KMS-11 (cell line): Measurements from ENCODE around the gene DECR2.

Source experiments
- H2AFZ ChIP-seq: fragments of 200-600 bp; sonication (generic); 2 replicates; pipeline ENCODE4 v1.6.1; 2016; ENCODE audit warnings: antibody characterized with exemption, mixed run types, low read depth
- H3K27ac ChIP-seq: fragments of 200-600 bp; sonication (generic); 2 replicates; pipeline ENCODE4 v1.6.1; 2016; ENCODE audit warnings: mild to moderate bottlenecking, mixed run types
- H3K27me3 ChIP-seq: fragments of 200-600 bp; sonication (generic); 2 replicates; pipeline ENCODE4 v1.6.1; 2017; ENCODE audit warnings: mild to moderate bottlenecking, low read depth, mixed run types, moderate library complexity; ENCODE audit not compliant: insufficient read depth
- H3K36me3 ChIP-seq: fragments of 200-600 bp; sonication (generic); 2 replicates; pipeline ENCODE4 v1.6.1; 2017; ENCODE audit warnings: mild to moderate bottlenecking, mixed run types; ENCODE audit not compliant: insufficient read depth
- H3K4me1 ChIP-seq: fragments of 200-600 bp; sonication (generic); 2 replicates; pipeline ENCODE4 v1.6.1; 2016; ENCODE audit warnings: mild to moderate bottlenecking, low read depth, mixed run types; ENCODE audit not compliant: poor library complexity, severe bottlenecking
- H3K4me2 ChIP-seq: fragments of 200-600 bp; sonication (generic); 2 replicates; pipeline ENCODE4 v1.7.0; 2016; ENCODE audit warnings: mild to moderate bottlenecking, mixed run types
- H3K4me3 ChIP-seq: fragments of 200-600 bp; sonication (generic); IDR thresholded peaks from 2 replicates; pipeline ENCODE4 v1.6.1; 2017; ENCODE audit warnings: low read depth, low read length, mixed read lengths; ENCODE audit not compliant: insufficient read depth
- H3K79me2 ChIP-seq: fragments of 200-600 bp; sonication (generic); 2 replicates; pipeline ENCODE4 v1.6.1; 2016; ENCODE audit warnings: low read depth, mixed run types; ENCODE audit not compliant: insufficient read depth
- H3K9ac ChIP-seq: fragments of 200-600 bp; sonication (generic); 2 replicates; pipeline ENCODE4 v1.6.1; 2016; ENCODE audit warnings: mild to moderate bottlenecking, mixed run types
- H4K20me1 ChIP-seq: fragments of 200-600 bp; sonication (generic); 2 replicates; pipeline ENCODE4 v1.6.1; 2016; ENCODE audit warnings: mild to moderate bottlenecking, mixed run types; ENCODE audit not compliant: insufficient read depth
- TF ChIP-seq, protein P1 (sequence below): fragments of 200-600 bp; sonication (generic); conservative IDR thresholded peaks from 2 replicates; pipeline ENCODE4 v1.6.1; 2017; ENCODE audit warnings: low read depth, mild to moderate bottlenecking, antibody characterized with exemption, low read length, moderate library complexity, mixed read lengths

The DECR2 gene

DNA sequence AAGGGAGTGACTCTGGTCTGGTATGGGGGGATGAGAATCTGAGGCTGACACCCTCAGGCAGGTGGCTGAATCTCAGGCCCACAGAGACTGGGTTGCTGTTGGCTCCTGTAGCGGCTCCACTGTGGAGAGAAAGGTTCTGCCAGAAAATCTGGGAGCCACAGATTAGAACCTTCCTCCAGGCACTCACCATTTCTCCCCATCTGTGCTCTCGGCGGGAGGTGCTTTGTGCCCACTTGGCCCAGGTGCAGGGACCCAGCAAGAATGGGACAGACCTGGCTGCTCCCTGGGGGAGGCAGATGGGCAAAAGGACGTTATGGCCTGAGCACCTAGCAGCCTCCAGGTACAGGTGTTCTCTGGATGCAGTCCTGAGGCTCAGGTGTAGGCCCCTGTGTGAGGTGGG is 43.9 kb downstream of the DECR2 start:
- no peak overlapping the region for H3K27ac ChIP-seq
- H4K20me1 ChIP-seq, result no peaks in the 10 kb centered on the region
- no peaks in the 10 kb centered on the region for H3K36me3 ChIP-seq
- no peak overlapping the region for H3K4me2 ChIP-seq
- no peaks in the 10 kb centered on the region; the same call in 1 of the 2 replicates for H3K79me2 ChIP-seq
- no peak overlapping the region for H3K4me3 ChIP-seq
- H3K27me3 ChIP-seq, result no peaks in the 10 kb centered on the region
- H3K9ac ChIP-seq, result no peak overlapping the region
- TF ChIP-seq, protein P1, sequence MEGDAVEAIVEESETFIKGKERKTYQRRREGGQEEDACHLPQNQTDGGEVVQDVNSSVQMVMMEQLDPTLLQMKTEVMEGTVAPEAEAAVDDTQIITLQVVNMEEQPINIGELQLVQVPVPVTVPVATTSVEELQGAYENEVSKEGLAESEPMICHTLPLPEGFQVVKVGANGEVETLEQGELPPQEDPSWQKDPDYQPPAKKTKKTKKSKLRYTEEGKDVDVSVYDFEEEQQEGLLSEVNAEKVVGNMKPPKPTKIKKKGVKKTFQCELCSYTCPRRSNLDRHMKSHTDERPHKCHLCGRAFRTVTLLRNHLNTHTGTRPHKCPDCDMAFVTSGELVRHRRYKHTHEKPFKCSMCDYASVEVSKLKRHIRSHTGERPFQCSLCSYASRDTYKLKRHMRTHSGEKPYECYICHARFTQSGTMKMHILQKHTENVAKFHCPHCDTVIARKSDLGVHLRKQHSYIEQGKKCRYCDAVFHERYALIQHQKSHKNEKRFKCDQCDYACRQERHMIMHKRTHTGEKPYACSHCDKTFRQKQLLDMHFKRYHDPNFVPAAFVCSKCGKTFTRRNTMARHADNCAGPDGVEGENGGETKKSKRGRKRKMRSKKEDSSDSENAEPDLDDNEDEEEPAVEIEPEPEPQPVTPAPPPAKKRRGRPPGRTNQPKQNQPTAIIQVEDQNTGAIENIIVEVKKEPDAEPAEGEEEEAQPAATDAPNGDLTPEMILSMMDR, result no peak
- H3K4me1 ChIP-seq, result no peaks in the 10 kb centered on the region
- H2AFZ ChIP-seq, result no peak overlapping the region

DNA sequence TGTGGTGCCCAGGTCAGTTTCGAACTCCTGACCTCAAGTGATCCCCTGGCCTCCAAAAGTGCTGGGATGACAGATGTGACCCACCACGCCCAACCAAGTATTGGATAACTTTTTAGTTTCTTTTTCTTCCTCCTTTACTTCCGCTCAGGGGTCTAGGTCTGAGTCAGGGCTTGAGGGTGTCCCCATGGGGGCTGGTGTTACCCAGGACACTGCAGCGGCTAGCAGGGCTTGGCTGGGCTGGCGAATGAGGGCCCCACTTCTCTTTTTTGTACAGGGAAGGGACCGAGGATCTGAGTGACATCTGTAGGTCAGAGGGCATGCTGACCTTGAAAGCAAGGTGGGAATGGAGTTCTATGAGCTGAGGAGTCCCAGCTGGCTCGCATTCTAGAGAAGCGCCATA is 48.7 kb downstream of the DECR2 start:
- Histone ChIP-seq H3K4me3 (no peak overlapping the region), H3K27me3 (no peaks in the 10 kb centered on the region), H4K20me1 (no peaks in the 10 kb centered on the region), H3K4me1 (peaks cover 10% of the 10 kb centered on the region), H3K27ac (no peak overlapping the region), H3K36me3 (no peaks in the 10 kb centered on the region), H3K9ac (no peak overlapping the region), H3K79me2 (no peaks in the 10 kb centered on the region), H2AFZ (no peak overlapping the region), H3K4me2 (no peak overlapping the region)
- TF ChIP-seq, protein P1, result no peak

DNA sequence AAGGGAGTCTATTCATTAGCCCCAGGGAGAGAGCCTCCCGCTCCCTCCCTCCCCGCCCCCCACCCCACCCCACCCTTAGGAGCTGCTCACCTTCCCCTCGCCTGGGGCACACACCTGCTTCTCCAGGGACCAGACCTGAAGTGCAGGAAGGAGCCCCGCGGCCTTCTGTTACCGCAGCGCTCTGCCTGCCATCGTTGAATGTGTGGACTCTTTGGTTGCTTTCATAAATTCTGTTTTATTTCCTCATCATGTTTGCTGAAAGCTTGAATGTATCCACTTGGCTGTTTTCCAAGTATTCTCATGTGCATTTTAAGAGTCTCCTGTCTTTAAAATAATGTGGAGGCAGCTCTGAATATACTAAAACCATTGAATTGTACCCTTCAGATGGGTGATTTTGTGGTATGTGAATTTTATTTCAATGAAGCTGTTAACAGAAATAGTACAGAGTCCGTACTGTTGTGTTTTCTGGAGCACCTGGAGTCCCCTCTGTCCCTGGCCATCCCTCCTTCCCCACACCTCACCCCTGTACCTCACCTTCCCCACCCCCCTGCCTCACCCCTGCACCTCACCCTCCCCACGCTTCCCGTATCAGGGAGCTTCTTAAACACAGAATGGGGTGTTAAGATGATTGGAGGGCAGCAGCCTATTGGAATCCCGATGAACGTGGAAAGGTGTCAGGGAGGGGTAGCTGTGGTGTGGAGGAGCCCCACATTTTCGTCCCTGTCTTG is 49.3 kb downstream of the DECR2 start:
- no peak overlapping the region for H3K27ac ChIP-seq
- no peaks in the 10 kb centered on the region for H4K20me1 ChIP-seq
- H3K79me2 ChIP-seq, result no peaks in the 10 kb centered on the region
- H2AFZ ChIP-seq, result no peak overlapping the region
- no peak overlapping the region for H3K4me3 ChIP-seq
- no peak overlapping the region for H3K4me2 ChIP-seq
- H3K4me1 ChIP-seq, result peaks cover 10% of the 10 kb centered on the region
- H3K36me3 ChIP-seq, result no peaks in the 10 kb centered on the region
- TF ChIP-seq, protein P1, result no peak
- H3K27me3 ChIP-seq, result no peaks in the 10 kb centered on the region
- H3K9ac ChIP-seq, result no peak overlapping the region

DNA sequence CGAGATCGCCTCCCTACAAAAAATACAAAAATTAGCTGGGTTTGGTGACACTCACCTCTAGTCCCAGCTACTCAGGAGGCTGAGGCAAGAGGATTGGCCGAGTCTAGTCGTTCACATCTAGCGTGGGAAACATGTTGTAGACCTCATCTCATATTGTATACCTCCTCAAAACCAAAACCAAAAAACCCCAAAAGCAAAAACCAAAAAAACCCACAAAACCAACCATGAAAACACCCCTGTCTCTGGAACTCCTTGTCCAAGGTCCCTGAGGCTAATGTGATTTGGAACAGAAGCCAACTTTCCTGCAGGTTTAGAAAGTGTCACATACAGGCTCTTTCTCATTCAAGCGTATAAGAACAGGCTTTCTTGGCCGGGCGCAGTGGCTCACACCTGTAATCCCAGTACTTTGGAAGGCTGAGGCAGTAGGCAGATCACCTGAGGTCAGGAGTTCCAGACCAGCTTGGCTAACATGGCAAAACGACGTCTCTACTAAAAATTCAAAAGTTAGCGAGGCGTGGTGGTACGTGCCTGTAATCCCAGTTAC is 52.8 kb downstream of the DECR2 start:
- Histone ChIP-seq H3K79me2 (no peaks in the 10 kb centered on the region), H3K27ac (no peak overlapping the region), H4K20me1 (no peaks in the 10 kb centered on the region), H2AFZ (no peak overlapping the region), H3K4me3 (no peak overlapping the region), H3K27me3 (no peaks in the 10 kb centered on the region), H3K4me2 (no peak overlapping the region), H3K4me1 (peaks cover 10% of the 10 kb centered on the region), H3K36me3 (no peaks in the 10 kb centered on the region), H3K9ac (no peak overlapping the region)
- TF ChIP-seq, protein P1, result no peak
